DOHH2 (cell line): ENCODE measurements around the gene CD28.

Experiments
- H3F3A ChIP-seq: fragments of 200-600 bp; sonication (generic), shearing (Covaris generic); 2 replicates; pipeline ENCODE4 v1.6.0; 2016; ENCODE audit warnings: antibody characterized with exemption, mild to moderate bottlenecking; ENCODE audit not compliant: control insufficient read depth, insufficient read depth
- H3K27ac ChIP-seq: fragments of 200-600 bp; sonication (generic); 2 replicates; pipeline ENCODE4 v1.5.1; 2014; ENCODE audit warnings: low read depth, mild to moderate bottlenecking, low read length, moderate library complexity
- H3K27me3 ChIP-seq: fragments of 200-600 bp; sonication (generic); 2 replicates; pipeline ENCODE4 v1.6.1; 2014; ENCODE audit warnings: mild to moderate bottlenecking, low read length, mixed read lengths; ENCODE audit not compliant: control insufficient read depth
- H3K36me3 ChIP-seq: fragments of 200-600 bp; sonication (generic); 2 replicates; pipeline ENCODE4 v1.6.1; 2014; ENCODE audit warnings: mild to moderate bottlenecking, low read length, moderate library complexity, mixed read lengths; ENCODE audit not compliant: control insufficient read depth
- H3K4me1 ChIP-seq: fragments of 200-600 bp; sonication (generic); 2 replicates; pipeline ENCODE4 v1.6.1; 2014; ENCODE audit warnings: mild to moderate bottlenecking, low read length, mixed read lengths; ENCODE audit not compliant: control insufficient read depth
- H3K4me2 ChIP-seq: fragments of 200-600 bp; sonication (generic); 2 replicates; pipeline ENCODE4 v1.6.0; 2014; ENCODE audit warnings: mild to moderate bottlenecking, low read length, moderate library complexity
- H3K4me3 ChIP-seq: fragments of 200-600 bp; sonication (generic); 2 replicates; pipeline ENCODE4 v1.5.1; 2014; ENCODE audit warnings: mild to moderate bottlenecking, low read length, mixed read lengths
- H3K79me2 ChIP-seq: fragments of 200-600 bp; sonication (generic); 2 replicates; pipeline ENCODE4 v1.6.1; 2014; ENCODE audit warnings: mild to moderate bottlenecking, low read length, mixed read lengths; ENCODE audit not compliant: control insufficient read depth
- H3K9me2 ChIP-seq: fragments of 200-600 bp; sonication (generic); replicated peaks from 2 replicates; pipeline ENCODE4 v1.6.1; 2014; ENCODE audit warnings: mild to moderate bottlenecking, low read length, mixed read lengths; ENCODE audit not compliant: control insufficient read depth
- H3K9me3 ChIP-seq: fragments of 200-600 bp; sonication (generic); 2 replicates; pipeline ENCODE4 v1.6.1; 2014; ENCODE audit warnings: antibody characterized with exemption, low read length, mixed read lengths; ENCODE audit not compliant: control insufficient read depth, insufficient read depth
- H4K20me1 ChIP-seq: fragments of 200-600 bp; sonication (generic); 2 replicates; pipeline ENCODE4 v1.6.0; 2014; ENCODE audit warnings: low read depth, mild to moderate bottlenecking, antibody characterized with exemption, low read length, moderate library complexity; ENCODE audit not compliant: control insufficient read depth, insufficient read depth
- CTCF ChIP-seq: fragments of 200-600 bp; sonication (generic); IDR thresholded peaks from one replicate; pipeline ENCODE4 v1.5.1; 2014; ENCODE audit warnings: antibody characterized with exemption, mild to moderate bottlenecking, low read depth, low read length; ENCODE audit not compliant: poor library complexity, severe bottlenecking
- EZH2phosphoT487 ChIP-seq: fragments of 200-600 bp; sonication (generic); IDR thresholded peaks from 2 replicates; pipeline ENCODE4 v1.6.1; 2017; ENCODE audit warnings: borderline replicate concordance, mild to moderate bottlenecking, antibody characterized with exemption, low read length, moderate library complexity, mixed read lengths

The CD28 gene

DNA sequence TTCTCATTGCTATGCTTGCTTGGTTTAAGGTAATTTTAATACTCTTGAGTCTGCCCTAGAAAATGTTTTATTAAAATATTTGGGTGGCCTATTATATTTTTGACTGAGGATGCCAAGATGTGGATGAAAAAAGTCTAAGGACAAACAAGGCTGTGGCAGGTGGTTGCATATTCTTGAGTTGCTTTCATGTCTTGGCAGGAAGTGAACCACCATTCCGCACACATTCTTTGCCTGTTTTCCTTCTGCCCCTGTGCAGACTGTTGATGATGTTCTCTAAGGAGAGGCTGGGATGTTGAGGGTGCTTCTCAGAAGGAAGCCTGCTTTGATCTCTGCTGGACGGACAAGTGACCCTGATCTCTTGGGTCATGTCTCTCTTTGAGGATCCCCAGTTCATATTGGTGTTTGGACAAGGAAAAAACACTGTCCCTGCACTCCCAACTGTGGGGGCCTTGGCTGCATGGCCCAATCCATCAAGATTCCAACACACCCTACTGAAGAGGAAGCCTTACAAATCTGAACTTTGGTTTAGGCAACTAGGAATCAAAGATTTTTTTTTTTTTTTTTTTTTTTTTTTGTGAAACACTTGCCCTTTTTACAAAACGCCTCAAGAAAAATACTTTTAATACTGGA, 45.0 kb upstream of the CD28 start:
- H3K79me2 ChIP-seq, result no peaks in the 10 kb centered on the region
- no peak overlapping the region for H3K4me2 ChIP-seq
- H3K9me3 ChIP-seq, result no peaks in the 10 kb centered on the region
- no peaks in the 10 kb centered on the region for H3K36me3 ChIP-seq
- TF ChIP-seq EZH2phosphoT487 (no peak), CTCF (no peak)
- H3F3A ChIP-seq, result no peaks in the 10 kb centered on the region
- H3K9me2 ChIP-seq, result no peaks in the 10 kb centered on the region
- H3K4me3 ChIP-seq, result no peak overlapping the region
- peaks cover 36% of the 10 kb centered on the region for H3K4me1 ChIP-seq
- H3K27ac ChIP-seq, result no peak overlapping the region
- H4K20me1 ChIP-seq, result no peaks in the 10 kb centered on the region
- H3K27me3 ChIP-seq, result peaks cover 10% of the 10 kb centered on the region

DNA sequence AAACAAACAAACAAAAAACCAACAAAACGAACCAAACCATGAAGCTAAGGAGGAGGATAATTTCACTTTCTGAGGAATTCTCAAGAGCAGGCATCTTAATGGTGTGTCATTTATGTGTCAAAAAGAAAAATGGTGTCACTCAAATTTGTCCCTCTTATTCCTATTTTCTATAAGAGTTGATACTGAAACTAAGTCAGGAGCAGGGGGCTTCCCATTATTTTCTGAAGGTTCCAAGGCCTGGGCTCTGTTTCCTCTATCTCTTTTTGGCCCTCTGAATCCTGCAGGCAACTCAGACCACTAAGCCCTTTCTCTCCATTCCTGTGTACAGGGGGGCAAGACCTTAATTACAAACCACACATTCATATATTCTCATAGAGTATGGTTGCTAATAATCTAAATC, 44.0 kb upstream of the CD28 start:
- Histone ChIP-seq H3K79me2 (no peaks in the 10 kb centered on the region), H3K9me3 (no peaks in the 10 kb centered on the region), H3K4me2 (no peak overlapping the region), H3K27ac (no peak overlapping the region), H4K20me1 (no peaks in the 10 kb centered on the region), H3K4me3 (no peak overlapping the region), H3F3A (no peaks in the 10 kb centered on the region), H3K4me1 (peaks cover 31% of the 10 kb centered on the region), H3K27me3 (peaks cover 4% of the 10 kb centered on the region), H3K9me2 (no peaks in the 10 kb centered on the region), H3K36me3 (no peaks in the 10 kb centered on the region)
- no peak for TF ChIP-seq EZH2phosphoT487
- TF ChIP-seq CTCF, result no peak

GRCh38 chr2:203662951-203663350, 43.5 kb upstream of the CD28 start:
- Histone ChIP-seq H3K4me3 (no peak overlapping the region), H3K27me3 (peaks cover 8% of the 10 kb centered on the region), H3K27ac (no peak overlapping the region), H3K4me1 (peaks cover 31% of the 10 kb centered on the region), H3F3A (no peaks in the 10 kb centered on the region), H3K4me2 (no peak overlapping the region), H4K20me1 (no peaks in the 10 kb centered on the region), H3K36me3 (no peaks in the 10 kb centered on the region), H3K79me2 (no peaks in the 10 kb centered on the region), H3K9me3 (no peaks in the 10 kb centered on the region), H3K9me2 (no peaks in the 10 kb centered on the region)
- TF ChIP-seq EZH2phosphoT487, result no peak
- no peak for TF ChIP-seq CTCF
